ENCODE data around the gene CST7.

The CST7 gene

GRCh38 chr20:24929867-24930723 lies 19.0 kb upstream of the CST7 start:
- in situ Hi-C loops (cut with MboI; ENCODE audit: low sequenced_read_pairs): loop anchor here (25.0 kb wide), 4 partner anchors 107 to 1243 kb away; partner anchors contain the start of gene CST4

- in situ Hi-C loops (cut with MboI; ENCODE audit: low sequenced_read_pairs): loop anchor here (25.0 kb wide), 4 partner anchors 106 to 1244 kb away; partner anchors contain the start of gene CST4
These were observed 18.1 kb upstream of the CST7 start for GRCh38 chr20:24930724-24931688.

- in situ Hi-C loops (cut with MboI; ENCODE audit: low sequenced_read_pairs): loop anchor here (25.0 kb wide), 4 partner anchors 105 to 1245 kb away; partner anchors contain the start of gene CST4
These were observed 17.2 kb upstream of the CST7 start for GRCh38 chr20:24931893-24932292.

- in situ Hi-C loops (cut with MboI; ENCODE audit: low sequenced_read_pairs): loop anchor here (25.0 kb wide), 4 partner anchors 104 to 1246 kb away; partner anchors contain the start of gene CST4
These were observed 15.7 kb upstream of the CST7 start for GRCh38 chr20:24933266-24933908.

GRCh38 chr20:24934101-24934661 lies 14.9 kb upstream of the CST7 start:
- in situ Hi-C loops (cut with MboI; ENCODE audit: low sequenced_read_pairs): loop anchor here (25.0 kb wide), 4 partner anchors 103 to 1247 kb away; partner anchors contain the start of gene CST4

- in situ Hi-C loops (cut with MboI; ENCODE audit: low sequenced_read_pairs): loop anchor here (25.0 kb wide), 4 partner anchors 103 to 1247 kb away; partner anchors contain the start of gene CST4
These were observed 14.4 kb upstream of the CST7 start for GRCh38 chr20:24934716-24935115.

GRCh38 chr20:24935140-24935539 lies 13.9 kb upstream of the CST7 start:
- in situ Hi-C loops (cut with MboI; ENCODE audit: low sequenced_read_pairs): loop anchor here (25.0 kb wide), 4 partner anchors 102 to 1248 kb away; partner anchors contain the start of gene CST4

GRCh38 chr20:24935766-24936525 lies 13.1 kb upstream of the CST7 start:
- in situ Hi-C loops (cut with MboI; ENCODE audit: low sequenced_read_pairs): loop anchor here (25.0 kb wide), 4 partner anchors 101 to 1249 kb away; partner anchors contain the start of gene CST4

- in situ Hi-C loops (cut with MboI; ENCODE audit: low sequenced_read_pairs): loop anchor here (25.0 kb wide), 4 partner anchors 101 to 1249 kb away; partner anchors contain the start of gene CST4
These were observed 12.3 kb upstream of the CST7 start for GRCh38 chr20:24936526-24937407.

GRCh38 chr20:24937579-24937978 lies 11.5 kb upstream of the CST7 start:
- in situ Hi-C loops (cut with MboI; ENCODE audit: low sequenced_read_pairs): loop anchor here (25.0 kb wide), 4 partner anchors 100 to 1250 kb away; partner anchors contain the start of gene CST4

GRCh38 chr20:24938498-24938897 lies 10.6 kb upstream of the CST7 start:
- in situ Hi-C loops (cut with MboI; ENCODE audit: low sequenced_read_pairs): loop anchor here (25.0 kb wide), 4 partner anchors 99 to 1251 kb away; partner anchors contain the start of gene CST4

- in situ Hi-C loops (cut with MboI; ENCODE audit: low sequenced_read_pairs): loop anchor here (25.0 kb wide), 4 partner anchors 98 to 1252 kb away; partner anchors contain the start of gene CST4
These were observed 10.0 kb upstream of the CST7 start for GRCh38 chr20:24939036-24939435.

GRCh38 chr20:24942679-24943078 lies 6.4 kb upstream of the CST7 start:
- in situ Hi-C loops (cut with MboI; ENCODE audit: low sequenced_read_pairs): loop anchor here (25.0 kb wide), 4 partner anchors 95 to 1255 kb away; partner anchors contain the start of gene CST4

- in situ Hi-C loops (cut with MboI; ENCODE audit: low sequenced_read_pairs): loop anchor here (25.0 kb wide), 4 partner anchors 94 to 1256 kb away; partner anchors contain the start of gene CST4
These were observed 5.9 kb upstream of the CST7 start for GRCh38 chr20:24943196-24943595.

- in situ Hi-C loops (cut with MboI; ENCODE audit: low sequenced_read_pairs): loop anchor here (25.0 kb wide), 4 partner anchors 94 to 1256 kb away; partner anchors contain the start of gene CST4
These were observed 5.3 kb upstream of the CST7 start for GRCh38 chr20:24943731-24944130.

GRCh38 chr20:24946376-24946775 lies 2.7 kb upstream of the CST7 start:
- in situ Hi-C loops (cut with MboI; ENCODE audit: low sequenced_read_pairs): loop anchor here (25.0 kb wide), 4 partner anchors 91 to 1259 kb away; partner anchors contain the start of gene CST4

- in situ Hi-C loops (cut with MboI; ENCODE audit: low sequenced_read_pairs): loop anchor here (25.0 kb wide), 4 partner anchors 89 to 1261 kb away; partner anchors contain the start of gene CST4
These were observed 602 bp upstream of the CST7 start for GRCh38 chr20:24948396-24948938.

Measured in HL-60/S4 treated with retinoic acid at 250 ng/mL for 4 days and 3 days (cell line).